Measurements from ENCODE around the gene DCPS. TPM values are rescaled to one million over a fixed set of nuclear protein-coding genes. Genes with fewer than 3 reads are reported as not detected.
"Not testable (repeated sequence)": the region's sequence is repeated elsewhere in the genome, so short reads cannot be mapped to it uniquely, and the experiment has no call there.

The DCPS gene, protein sequence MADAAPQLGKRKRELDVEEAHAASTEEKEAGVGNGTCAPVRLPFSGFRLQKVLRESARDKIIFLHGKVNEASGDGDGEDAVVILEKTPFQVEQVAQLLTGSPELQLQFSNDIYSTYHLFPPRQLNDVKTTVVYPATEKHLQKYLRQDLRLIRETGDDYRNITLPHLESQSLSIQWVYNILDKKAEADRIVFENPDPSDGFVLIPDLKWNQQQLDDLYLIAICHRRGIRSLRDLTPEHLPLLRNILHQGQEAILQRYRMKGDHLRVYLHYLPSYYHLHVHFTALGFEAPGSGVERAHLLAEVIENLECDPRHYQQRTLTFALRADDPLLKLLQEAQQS
- 10 to 100 TPM; 15.1 to 23.4 (median 16.7) TPM for total RNA-seq

DNA sequence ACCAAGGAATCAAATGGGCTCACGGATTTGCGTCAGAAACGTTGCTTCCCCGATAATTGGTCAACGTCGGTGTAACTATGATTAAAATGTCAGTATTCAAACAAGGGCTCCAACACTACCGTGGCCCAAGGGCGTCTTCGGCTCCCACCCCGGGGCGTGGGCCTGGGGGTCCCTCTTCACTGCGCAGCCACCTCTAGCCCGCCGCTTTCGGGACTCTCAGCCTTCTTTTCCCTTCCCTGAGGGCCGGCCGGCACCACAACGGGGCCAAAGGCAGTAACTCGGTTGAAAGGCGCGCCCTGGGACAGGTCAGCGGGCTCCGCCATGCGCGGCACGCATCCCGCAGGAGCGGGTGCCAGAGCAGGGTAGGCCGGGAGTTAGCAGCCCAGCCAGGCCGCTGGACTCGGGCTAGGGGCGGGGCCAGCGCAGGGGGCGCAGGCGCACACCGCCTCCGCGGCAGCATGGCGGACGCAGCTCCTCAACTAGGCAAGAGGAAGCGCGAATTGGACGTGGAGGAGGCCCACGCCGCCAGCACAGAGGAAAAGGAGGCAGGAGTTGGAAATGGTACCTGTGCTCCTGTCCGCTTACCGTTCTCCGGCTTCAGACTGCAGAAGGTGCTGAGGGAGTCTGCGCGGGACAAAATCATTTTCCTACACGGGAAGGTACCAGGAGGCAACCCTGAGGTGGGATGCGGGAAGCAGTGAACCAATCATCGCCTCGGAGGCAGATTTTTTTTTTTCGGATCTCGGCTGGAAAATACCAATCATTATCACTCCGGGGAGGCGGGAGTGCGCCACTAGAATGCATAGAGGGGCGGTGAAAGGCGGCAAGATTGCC, at the start of gene DCPS:
Gene DCPS, plus strand, starts transcription at position 438 of the 834 bp plus-strand sequence. Its CDS starts 21 bp downstream, at position 459.
- peak; percentile 86 to 98 for DNase-seq (ENCODE audit: low spot score in 2 of 2)
- intact Hi-C loops (cut with DNase I; ENCODE audit: low total_unique reads): no loop called here
- 1% methylated on average over 58 to 61 of the region's 61 CpGs for WGBS, 2 donors
- H3K4me3 ChIP-seq (ENCODE audit: low read depth, poor library complexity, severe bottlenecking): peak within 1 kb of the TSS; percentile 56
- no peak for TF ChIP-seq POLR2A (IDR thresholded peaks at IDR 0.05)
- TF ChIP-seq, protein P1, sequence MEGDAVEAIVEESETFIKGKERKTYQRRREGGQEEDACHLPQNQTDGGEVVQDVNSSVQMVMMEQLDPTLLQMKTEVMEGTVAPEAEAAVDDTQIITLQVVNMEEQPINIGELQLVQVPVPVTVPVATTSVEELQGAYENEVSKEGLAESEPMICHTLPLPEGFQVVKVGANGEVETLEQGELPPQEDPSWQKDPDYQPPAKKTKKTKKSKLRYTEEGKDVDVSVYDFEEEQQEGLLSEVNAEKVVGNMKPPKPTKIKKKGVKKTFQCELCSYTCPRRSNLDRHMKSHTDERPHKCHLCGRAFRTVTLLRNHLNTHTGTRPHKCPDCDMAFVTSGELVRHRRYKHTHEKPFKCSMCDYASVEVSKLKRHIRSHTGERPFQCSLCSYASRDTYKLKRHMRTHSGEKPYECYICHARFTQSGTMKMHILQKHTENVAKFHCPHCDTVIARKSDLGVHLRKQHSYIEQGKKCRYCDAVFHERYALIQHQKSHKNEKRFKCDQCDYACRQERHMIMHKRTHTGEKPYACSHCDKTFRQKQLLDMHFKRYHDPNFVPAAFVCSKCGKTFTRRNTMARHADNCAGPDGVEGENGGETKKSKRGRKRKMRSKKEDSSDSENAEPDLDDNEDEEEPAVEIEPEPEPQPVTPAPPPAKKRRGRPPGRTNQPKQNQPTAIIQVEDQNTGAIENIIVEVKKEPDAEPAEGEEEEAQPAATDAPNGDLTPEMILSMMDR (IDR thresholded peaks at IDR 0.05): no peak

DNA sequence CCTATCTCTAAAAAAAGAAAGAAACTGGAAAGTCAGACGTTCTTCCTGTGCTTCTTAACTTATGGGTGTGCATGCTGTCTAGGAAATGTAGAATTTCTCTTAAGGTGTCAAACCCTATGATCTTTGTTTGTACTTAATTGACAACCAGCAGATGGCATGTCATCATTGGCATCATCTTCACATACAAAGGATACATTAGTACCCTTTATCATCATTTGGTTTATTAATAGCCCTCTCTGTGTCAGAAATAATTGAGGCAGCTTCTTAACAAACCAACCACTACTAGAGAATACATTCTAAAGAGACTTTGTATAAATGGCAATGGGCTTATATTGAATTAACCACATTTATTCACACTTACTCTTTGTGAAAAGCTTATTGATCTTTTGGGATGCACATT, 49.0 kb upstream of the DCPS start:
- DNase-seq (ENCODE audit: low spot score in 2 of 2): no peak
- WGBS, 2 donors: 67 to 74% methylated on average over 1 of the region's 1 CpG
- no peak overlapping the region for H3K4me3 ChIP-seq (ENCODE audit: low read depth, poor library complexity, severe bottlenecking)
- no peak for TF ChIP-seq POLR2A (IDR thresholded peaks at IDR 0.05)
- TF ChIP-seq, protein P1 (IDR thresholded peaks at IDR 0.05): no peak
- intact Hi-C loops (cut with DNase I; ENCODE audit: low total_unique reads): no loop called here

DNA sequence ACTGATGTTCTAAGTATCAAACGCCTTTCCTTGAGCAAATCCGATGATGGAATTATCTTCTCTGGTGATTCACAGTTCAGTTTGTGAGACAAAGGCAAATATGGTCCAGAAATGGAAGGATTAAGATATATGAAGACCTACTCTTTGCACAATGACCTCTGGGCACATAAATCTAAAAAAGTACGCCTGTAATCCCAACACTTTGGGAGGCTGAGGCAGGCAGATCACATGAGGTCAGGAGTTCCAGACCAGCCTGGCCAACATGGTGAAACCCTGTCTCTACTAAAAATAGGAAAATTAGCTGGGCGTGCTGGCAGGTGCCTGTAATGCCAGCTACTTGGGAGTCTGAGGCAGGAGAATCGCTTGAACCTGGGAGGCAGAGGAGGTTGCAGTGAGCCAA, 48.4 kb upstream of the DCPS start:
- intact Hi-C loops (cut with DNase I; ENCODE audit: low total_unique reads); DNase-seq (ENCODE audit: low spot score in 2 of 2); H3K4me3 ChIP-seq (ENCODE audit: low read depth, poor library complexity, severe bottlenecking): not testable (repeated sequence)
- WGBS, 2 donors: 95 to 98% methylated on average over 5 of the region's 5 CpGs

DNA sequence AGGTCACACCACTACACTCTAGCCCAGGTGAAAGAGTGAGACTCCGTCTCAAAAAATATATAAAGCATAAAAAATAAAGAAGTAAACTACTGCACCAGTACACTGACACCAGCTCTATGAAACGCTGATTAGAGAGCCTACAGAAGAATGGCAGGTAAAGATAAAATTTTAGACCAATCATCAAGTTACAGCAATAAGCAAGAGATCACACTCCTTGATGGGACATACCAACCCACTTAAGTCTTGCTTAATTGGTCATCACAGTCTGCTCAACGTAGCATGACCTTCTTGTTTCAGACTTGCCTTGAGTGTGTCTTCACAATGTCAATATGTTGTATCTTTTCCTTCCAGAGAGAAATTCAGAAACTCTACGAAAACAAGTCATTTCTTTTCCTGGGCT, 47.6 kb upstream of the DCPS start:
- WGBS, 2 donors: 93 to 94% methylated on average over 4 of the region's 4 CpGs
- DNase-seq (ENCODE audit: low spot score in 2 of 2): no peak
- intact Hi-C loops (cut with DNase I; ENCODE audit: low total_unique reads): no loop called here
- no peak overlapping the region for H3K4me3 ChIP-seq (ENCODE audit: low read depth, poor library complexity, severe bottlenecking)
- no peak for TF ChIP-seq POLR2A (IDR thresholded peaks at IDR 0.05)
- TF ChIP-seq, protein P1 (IDR thresholded peaks at IDR 0.05): no peak

DNA sequence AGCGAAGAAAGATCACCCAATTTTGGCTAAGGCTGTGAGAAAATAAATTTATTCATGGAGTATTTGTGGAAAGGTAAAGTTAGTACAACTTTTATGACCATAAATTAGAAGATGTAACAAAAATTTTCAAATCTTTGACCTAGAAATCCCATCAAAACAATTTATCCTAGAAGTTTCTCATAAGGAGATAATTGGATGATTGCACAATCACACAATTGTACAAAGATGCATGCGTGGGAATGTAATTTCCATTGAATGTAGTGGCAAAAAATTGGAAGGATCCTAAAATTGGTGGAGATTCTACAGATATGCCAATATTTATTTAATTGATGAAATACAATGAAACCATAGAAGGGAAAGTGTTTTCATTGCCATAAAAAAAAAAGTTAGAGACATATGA, 46.7 kb upstream of the DCPS start:
- intact Hi-C loops (cut with DNase I; ENCODE audit: low total_unique reads): no loop called here

DNA sequence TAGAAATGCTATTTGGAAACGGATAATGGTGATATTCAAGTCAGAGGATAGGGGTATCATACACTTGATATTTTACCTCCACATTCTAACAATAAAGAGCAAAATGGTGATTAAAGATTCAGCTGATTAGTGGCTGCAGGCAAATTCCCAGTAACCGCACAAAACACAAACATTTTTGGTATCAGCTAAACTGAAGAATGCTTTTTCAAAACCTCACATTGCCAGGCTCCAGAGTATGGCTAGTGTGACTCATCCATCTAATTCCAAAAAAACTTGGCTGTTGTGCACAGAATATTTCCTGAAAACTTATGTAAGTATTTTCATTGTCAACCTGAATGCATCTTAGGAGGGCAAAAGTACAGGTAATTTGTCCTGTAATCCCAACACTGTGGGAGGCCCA, 46.1 kb upstream of the DCPS start:
- no peak for DNase-seq (ENCODE audit: low spot score in 2 of 2)
- H3K4me3 ChIP-seq (ENCODE audit: low read depth, poor library complexity, severe bottlenecking): no peak overlapping the region
- intact Hi-C loops (cut with DNase I; ENCODE audit: low total_unique reads): no loop called here
- 74 to 89% methylated on average over 2 of the region's 2 CpGs for WGBS, 2 donors
- TF ChIP-seq POLR2A (IDR thresholded peaks at IDR 0.05): no peak
- TF ChIP-seq, protein P1 (IDR thresholded peaks at IDR 0.05): no peak

More for the DNA sequence above, 46.7 kb upstream of the DCPS start:
- no peak overlapping the region for H3K4me3 ChIP-seq (ENCODE audit: low read depth, poor library complexity, severe bottlenecking)
- no peak for DNase-seq (ENCODE audit: low spot score in 2 of 2)
- WGBS, 2 donors: 88 to 90% methylated on average over 2 of the region's 2 CpGs
- TF ChIP-seq, protein P1 (IDR thresholded peaks at IDR 0.05): no peak
- TF ChIP-seq POLR2A (IDR thresholded peaks at IDR 0.05): no peak
